HG03025 (cell line): Measurements from ENCODE around the gene TCL1A.
"Not testable (repeated sequence)": the region's sequence is repeated elsewhere in the genome, so short reads cannot be mapped to it uniquely, and the experiment has no call there.

Experiments
- ATAC-seq: cut with Tn5 transposase; IDR thresholded peaks from one replicate; pipeline ENCODE4 v1.9.1; 2021; ENCODE audit warnings: mild to moderate bottlenecking, moderate library complexity; ENCODE audit not compliant: unreplicated experiment, low FRiP score

TCL1A gene

DNA sequence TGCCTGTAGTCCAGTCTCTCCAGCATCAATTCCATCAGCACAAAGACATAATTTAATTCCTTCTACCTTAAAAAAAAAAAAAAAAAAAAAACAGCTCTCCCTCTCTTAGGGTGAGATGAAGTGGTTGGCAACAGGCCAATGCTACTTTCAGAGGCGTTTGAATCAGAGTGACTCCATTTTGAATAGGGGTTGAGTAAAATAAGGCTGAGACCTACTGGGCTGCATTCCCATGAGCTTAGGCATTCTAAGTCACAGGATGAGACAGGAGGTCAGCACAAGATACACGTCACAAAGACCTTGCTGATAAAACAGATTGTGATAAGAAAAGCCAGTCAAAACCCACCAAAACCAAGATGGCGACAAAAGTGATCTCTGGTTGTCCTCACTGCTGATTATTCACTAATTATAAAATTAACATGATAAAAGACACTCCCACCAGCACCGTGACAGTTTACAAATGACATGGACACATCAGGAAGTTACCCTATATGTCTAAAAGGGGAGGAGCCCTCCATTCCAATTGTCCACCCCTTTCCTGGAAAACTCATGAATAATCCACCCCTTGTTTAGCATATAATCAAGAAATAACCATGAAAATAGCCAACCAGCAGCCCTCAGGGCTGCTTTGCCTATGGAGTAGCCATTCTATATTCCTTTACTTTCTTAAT lies 34.6 kb downstream of the TCL1A start:
- no peak for ATAC-seq

DNA sequence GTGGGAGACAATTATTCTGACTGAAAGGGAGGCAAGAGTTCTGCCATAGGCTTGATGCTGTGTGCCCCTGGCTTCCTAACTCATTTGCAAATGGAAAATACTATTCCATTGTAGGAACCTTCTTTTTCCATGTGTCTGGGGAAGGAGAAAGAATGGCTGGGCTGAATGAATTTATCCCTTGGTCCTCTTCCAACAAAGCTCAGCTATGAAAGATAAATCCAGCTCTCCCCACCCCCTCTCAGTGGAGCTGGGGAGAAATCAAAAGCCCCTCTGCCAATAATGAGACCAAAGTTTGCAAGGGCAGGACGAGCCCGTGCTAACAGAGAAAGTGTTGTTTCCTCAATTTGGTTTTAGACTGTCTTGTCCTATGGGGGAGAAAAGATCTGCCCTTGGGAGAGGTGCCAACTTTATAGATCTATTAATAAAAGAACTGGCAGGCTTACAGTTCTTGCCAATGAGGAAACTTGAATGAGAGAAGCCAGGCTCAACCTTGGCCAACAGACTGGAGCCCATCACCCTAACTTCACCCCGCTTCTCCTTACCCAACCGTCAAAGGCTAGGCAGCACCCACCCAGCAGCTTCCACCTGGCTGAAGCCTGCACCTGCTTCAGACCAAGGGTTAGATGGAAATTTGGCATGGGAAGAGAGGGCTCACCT lies 36.6 kb downstream of the TCL1A start:
- no peak for ATAC-seq

DNA sequence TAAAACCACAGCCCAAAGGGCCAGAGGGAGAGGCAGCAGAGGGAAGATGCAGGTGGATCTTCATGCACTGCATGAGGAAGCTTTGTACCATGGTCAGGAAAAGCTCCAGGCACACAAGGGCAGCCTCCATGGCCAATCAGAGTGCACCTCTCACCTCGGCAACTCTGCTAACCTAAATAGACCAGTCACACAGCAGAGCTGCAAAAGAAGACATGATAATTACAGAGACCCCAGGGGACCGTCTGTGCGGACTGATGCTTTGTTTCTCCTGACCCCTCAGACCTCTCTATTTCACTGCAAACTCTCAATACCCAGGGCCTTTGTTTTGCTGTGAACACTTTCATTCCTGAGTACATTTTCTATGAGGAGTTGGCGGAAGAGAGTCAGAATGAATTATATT lies 38.4 kb downstream of the TCL1A start:
- no peak for ATAC-seq

DNA sequence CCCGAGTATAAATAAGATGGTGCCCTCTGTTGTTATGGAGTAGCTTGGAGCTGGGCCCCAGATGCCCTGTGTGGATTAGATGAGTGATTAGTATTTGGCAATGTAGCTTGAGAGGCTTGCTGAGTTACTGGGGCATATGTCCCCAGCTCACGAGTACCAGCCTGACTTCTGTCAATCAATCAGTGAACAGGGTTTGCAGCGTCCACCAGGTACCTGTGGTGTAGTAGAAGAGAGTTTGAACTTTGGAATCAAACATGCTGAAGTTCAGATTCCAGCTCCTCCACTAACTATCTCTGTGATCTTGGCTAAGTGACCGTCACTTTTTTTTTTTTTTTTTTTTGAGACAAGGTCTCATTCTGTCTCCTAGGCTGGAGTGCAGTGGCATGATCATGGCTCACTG lies 39.3 kb downstream of the TCL1A start:
- ATAC-seq: no peak

DNA sequence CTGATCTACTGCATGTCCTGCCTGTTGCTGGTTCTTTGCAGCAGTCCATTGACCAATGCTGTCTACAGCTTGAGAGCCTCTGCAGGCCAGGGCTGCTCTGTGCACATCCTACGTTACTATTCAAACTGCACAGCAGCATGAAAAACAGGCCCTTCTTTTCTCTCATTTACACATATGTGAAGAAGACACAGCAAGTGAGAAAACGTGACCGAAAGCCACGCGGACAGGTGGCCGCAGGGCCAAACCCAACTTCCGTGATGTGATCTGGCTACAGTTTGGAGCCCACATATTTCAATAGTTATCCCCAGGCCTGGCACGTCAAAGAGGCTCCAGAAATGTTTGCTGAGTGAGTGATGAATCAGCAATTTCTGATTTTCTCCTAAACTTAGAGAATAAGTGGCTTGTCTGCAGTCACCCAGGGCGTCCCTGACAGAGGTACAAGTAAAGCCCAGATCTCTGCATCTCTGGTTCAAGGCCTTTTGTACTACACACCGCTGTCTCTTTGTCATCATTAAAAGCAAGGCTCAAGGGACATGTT lies 45.6 kb downstream of the TCL1A start:
- ATAC-seq: no peak

DNA sequence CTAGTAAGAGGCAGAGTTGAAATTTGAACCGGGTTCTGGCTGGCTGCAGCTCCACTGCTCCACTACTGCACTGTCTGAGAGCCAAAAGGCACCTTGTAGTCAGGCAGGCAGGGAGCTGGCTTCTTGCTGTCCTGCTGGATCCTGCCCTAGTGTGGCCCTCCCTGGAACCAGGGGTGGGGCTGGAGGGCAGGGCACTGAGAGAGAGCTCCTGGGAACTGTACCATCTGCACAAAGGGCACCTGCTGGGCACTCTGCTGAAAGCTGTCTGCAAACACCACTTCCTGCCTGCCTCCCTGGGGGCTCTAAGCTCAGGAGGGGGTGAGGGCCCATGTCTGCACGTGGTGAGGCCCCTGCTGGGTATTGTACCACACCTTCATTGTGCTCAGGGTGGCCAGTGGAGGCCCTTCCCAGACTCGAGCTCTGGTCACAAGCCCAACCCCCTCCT lies 46.7 kb downstream of the TCL1A start:
- ATAC-seq: no peak

DNA sequence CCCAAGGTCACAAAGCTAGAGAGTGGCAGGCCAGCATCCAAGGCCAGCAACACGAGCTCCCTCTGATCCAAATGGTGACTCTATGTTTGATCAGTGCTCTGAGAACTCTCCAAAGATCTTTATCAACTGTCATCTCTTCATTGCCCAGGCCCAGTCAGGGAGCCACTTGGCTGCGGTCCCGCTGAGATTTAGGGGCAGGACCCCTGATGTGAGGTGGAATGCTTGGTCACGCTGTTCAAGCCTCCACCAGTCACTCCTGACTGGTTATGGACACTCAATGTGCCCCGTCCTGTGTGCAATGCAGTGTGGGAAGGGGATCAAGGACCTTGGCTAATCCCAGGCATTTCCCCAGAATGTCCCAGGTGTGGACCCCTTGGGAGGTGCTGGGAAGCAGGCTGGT lies 47.5 kb downstream of the TCL1A start:
- ATAC-seq: no peak

DNA sequence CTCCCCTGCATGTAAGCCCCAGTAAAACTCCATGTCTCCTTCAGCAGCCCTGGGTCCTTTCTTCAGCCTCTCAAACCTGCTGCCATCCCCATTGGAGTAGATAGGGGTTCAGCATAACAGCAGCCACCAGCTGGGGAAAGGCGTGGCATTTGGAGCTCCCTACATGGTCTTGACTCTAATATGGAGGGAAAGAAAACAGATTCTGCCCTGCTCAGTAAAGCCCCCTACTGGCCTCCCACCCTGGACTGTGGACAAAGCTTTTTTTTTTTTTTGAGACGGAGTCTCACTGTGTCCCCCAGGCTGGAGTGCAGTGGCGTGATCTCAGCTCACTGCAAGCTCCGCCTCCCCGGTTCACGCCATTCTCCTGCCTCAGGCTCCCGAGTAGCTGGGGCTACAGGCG lies 48.4 kb downstream of the TCL1A start:
- not testable (repeated sequence) for ATAC-seq

DNA sequence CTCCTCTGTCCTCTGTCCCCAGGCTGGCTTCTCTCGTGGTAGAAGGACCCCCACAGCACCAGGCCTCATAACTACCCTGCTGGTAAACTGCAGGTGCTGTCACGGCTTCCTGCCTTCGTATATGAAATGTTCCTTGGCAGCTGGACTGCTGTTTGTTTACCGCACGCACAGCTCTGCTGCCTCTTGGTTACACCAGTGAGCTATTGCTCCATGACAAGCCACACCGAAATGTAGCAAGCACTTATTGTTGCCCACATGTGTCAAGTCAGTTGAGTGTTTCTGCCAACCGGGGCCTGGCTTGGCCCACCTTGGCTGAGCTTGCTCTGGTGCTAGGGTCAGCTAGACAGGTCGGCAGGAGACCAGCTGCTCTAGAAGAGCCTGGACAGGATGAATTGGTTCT lies 49.4 kb downstream of the TCL1A start:
- ATAC-seq: peak; percentile 29

DNA sequence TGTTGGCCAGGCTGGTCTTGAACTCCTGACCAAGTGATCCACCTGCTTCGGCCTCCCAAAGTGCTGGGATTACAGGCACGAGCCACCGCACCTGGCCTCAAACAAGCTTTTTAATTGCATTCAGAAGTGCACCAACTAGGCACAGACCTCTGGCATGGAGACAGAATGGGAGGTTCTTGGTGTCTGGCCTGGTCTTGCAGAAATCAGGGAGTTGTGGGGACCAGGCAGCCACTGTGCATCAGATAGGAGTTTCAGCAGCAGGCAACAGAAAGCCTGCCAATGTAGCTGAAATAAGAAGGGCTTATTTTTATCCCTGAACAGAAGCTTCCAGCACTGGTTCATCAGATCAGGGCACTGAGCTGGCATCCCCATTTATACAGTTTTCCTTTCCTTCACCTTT lies 49.9 kb downstream of the TCL1A start:
- no peak for ATAC-seq

DNA sequence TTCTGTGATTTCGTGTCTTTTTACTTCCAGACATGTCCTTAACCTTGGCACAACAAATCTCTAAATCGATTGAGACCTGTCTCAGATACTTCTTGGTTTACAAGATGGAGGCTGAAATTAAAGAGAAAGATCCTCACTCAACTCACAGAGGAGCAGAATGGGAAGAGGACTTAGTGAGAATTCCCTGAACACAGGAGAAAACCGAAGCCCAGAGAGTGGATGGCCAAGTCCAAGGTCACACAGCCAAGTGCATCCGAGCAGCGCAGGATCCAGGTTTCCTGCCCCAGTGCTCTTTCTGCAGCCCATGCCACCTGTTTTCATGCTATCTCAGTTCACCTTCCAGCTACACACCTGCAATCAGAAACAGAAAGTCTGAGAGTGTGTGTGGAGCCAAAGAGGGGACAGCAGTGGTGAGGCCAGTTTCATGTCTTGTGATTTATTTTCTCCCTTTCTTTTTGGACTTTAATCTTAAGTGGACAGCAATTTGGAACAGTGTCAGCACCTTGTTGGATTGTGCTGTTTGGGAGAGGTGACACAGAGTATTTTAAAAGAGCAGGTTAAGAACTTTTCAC lies 50.6 kb downstream of the TCL1A start:
- peak; percentile 34 for ATAC-seq

DNA sequence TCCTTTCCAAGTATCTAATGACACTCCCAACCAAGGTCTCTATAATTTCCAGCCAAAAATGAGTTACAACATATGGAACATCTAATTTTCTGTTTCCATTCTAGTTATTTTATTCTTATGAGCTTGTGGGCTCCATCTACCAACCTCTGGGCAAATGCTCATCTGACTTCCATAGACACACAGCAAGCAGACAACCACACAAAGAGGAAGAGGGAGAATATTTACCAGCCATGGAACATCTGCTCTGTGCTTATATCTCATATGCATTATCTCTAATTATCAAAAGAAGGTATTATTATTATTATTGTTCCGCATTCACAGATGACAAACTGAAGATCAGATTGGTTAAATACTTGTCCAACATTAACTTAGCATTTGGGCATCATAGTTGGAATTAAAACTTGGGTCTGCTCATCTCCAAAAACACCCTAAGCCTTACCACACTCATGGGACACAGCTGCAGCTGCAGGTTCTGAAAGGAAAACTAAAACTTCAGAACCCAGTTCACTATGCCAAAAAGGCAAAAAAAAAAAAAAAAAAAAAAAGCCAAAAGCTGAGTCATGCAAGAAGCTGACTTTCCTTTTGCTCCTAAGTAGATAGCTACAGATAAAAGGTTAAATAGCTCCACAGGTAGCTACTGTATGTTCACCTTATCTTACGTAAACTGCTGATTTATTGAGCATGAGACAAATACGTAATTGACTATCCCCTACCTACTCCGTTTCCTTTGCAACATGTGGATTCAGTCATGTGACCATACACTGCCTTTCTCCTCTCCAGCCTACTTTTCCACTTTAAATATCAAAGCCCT lies 51.3 kb downstream of the TCL1A start:
- ATAC-seq: peak; percentile 36

DNA sequence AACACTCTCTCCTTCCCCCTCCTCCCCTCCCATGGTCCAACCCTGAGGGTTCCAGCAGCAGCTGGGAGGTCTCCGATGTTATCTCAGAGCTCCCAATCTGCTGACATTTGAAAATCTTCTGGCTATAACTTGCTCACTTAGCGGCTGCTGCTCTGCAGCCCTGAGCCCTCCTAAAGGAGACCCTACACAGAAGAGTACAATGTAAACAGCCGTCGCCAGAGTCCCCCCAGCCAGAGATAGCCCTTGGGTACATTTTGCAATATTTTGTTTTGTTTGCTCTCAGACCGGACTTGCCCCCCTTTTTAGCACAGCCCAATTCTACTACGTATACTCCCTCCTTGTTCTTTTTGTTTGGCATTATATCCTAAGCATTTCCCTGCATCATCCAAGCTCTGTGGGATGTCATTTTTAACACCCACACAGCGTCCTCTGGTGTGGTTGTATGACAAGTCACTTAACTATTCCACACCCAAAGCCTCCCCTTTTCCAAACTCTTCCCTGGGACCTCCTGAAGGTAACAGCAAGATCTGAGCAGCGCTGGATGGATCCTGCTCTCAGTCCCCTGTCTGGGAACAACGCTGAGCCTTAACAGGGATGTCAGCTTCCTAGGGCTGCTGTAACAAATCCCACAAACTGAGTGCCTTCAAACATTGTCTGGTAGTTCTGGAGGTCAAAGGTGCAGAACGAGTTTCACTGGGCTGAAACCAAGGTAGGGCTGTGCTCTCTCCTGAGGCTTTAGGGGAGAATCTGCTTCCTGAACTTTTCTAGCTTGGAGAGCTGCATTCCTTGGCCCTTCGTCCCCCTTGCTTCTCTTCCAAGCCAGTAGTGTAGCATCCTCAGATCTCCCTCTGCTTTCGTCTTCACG lies 53.0 kb downstream of the TCL1A start:
- no peak for ATAC-seq

DNA sequence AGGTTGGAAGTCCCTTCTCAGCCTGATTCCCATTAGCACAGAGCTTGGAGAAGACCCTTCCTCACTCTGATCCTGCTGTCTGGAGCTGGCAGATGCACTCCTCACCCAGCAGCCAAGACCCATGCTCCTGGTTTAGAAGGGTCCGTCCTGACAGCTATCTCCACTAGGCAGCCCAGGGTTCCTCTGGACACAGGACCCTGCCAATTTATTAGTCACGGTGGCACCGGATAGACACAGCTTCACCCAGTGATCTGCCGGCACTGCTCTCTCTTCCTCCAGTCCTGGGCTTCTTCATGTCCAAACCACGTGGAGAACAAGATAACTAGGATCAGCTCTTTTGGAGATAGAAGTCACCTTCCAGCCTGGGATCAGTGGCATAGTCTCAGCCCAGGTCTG lies 53.9 kb downstream of the TCL1A start:
- ATAC-seq: no peak
